CD4-positive, alpha-beta T cell treated with Interleukin-4 for 1 hour (primary cell): ENCODE measurements around the gene LIG3.
A peak's percentile ranks its signal among the peaks of the same experiment; 100 is the strongest.
"Not testable (repeated sequence)": the region's sequence is repeated elsewhere in the genome, so short reads cannot be mapped to it uniquely, and the experiment has no call there.

Experiments used
- DNase-seq, 2 donors: peaks; one replicate each; pipeline ENCODE4 v3.0.0-alpha.2; 2020 to 2022

The LIG3 gene

DNA sequence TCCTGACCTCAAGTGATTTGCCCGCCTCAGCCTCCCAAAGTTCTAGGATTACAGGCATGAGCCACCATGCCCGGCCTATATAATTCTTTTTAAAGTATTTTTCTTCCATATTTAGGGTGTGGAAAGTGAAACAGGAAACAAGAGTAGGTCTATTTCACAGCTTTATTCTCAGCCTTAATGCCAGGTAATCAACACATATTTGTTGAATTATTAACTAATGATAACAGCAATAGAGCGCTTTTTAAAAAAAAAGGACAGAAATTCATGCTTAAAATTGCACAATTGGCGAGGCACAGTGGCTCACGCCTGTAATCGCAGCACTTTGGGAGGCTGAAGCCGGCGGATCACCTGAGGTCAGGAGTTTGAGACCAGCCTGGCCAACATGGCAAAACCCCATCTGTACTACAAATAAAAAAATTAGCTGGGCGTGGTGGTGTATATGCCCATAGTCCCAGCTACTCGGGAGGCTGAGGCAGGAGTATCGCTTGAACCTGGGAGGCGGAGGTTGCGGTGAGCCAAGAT lies 65.2 kb downstream of the LIG3 start:
- not testable (repeated sequence) for DNase-seq

DNA sequence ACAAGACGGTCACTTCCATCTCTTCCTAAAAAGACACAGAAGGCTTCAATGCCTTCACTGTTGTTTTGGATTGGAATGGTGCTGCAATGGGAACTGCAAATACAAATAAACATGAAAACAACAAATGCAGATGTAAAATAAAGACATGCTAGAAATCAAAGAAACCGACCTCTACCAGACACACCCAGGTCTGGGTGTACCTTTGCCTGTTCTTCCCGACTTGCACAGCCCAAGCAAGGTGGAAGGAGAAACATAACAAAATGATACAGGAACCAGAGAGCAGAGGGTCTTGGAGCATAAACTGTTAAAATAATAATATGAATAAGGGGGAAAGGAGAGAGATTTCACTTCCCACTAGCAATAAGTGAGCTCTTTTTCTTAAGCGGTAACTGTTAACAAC lies 65.9 kb downstream of the LIG3 start:
- no peak for DNase-seq

DNA sequence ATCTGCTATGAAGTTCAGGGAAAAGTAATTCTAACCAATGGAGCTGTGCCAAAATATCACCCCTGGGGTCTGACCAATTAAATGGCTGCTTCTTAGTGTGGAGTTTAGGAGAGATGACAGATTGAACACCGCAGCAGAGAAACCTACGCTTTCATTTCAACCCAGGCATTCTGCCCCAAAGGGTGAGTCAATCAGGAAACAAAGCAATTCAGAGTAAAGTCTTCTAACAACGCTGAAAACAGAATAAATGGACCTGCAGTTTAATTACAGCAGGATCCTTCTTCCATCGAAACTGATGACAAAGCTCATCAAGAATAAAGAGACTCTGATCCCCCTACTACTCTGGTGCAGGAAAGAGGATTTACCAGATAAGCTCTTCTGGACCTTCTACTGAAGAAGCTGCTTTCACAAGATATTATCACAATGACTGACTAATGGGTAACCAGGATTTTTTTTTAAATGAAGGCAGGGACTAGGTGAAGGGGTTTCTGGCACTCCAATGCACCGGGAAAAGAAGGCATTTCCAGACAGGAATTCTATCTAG lies 66.5 kb downstream of the LIG3 start:
- DNase-seq, result peak; percentile 70 to 82

DNA sequence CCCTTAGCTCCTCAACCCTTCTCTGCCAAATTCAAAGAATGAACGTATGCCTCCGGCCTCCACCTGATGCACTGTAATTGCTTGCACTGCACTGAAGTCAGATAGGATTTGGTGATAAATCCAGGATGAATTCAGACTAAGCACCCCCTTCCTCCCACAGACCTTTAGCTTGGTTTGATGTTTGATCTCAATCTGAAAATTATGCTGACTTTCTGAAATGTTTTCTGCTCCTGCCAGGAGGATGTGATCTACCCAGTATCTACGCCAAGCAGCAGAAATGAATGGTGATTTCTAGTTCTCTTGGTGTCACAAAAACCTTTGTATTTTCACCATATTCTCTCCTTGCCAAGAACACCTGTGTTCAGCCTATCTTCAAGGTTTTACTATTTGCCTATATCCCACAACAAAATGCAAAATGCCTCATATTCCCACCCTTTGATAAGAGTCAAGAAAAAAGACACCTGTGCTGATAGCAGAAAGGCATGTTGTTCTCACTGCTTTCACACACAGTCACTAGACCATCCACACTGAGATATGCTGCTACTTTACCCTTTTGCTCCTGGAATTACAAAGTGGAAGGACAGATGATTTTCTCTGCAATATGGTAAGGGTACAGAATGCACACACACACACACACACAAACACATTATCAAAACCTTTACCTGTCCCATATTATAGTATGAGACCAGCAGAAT lies 68.5 kb downstream of the LIG3 start:
- DNase-seq, result no peak

DNA sequence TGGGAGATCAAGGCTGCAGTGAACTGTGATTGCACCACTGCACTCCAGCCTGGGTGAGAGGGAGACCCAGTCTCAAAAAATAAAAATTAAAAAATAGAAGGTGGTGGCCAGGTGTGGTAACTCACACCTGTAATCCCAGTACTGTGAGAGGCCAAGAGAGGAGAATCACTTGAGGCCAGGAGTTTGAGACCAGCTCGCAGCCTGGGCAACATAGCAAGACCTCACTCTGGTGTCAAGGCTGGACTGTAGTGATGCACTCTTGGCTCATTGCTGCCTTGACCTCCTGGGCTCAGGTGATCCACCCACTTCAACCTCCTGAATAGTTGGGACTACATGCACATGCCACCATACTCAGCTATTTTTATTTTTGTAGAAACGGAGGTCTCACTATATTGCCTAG lies 69.9 kb downstream of the LIG3 start:
- DNase-seq, result no peak

DNA sequence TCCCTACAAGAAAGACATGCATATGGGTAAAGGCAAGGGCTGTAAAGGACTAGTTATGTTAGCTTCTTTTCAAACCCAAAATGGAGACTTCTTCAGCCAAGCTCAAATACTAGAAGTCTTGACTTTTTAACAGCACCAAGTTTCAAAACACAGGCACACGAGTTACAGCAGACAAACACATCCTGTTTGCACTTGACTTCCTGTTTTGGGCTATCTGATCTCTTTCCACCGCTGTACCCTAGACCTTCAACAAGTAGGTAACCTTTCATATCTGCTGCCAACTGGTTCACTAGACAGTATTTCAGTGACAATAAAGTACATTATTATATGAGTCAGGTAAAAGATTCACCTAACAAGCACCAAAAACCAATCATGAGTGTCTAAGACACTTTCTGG lies 70.9 kb downstream of the LIG3 start:
- peak; percentile 71 to 84 for DNase-seq

DNA sequence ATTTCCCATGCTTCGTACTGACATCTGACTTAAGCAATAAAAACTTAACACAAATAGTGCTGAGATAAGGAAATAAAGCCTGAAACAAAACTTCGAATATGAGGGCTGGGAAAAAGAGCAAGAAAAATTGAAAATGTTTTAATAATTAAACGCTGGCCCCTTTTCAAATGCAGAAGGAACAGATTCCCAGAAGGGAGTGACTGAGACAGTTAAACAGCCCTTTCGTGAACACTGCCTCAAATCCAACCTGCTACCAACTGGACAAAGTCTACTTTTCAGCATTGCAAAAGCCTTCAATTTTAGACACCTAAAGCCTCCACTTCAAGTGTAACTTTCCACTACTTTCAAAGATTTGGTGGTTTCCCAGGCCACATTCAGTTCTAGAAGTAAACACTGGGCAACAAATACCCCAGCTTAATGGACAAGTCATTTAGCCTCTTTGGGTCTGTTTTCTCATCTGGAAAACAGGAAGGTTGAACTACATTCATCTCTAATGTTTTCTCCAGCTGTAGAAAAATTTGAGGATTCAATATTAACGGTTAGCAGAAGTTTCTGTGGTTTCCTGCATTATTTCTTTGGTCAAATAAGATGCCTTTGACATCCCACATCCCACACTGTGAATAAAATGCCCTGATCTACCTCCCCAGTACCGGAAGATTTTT lies 71.4 kb downstream of the LIG3 start:
- peak in 1 of 2 donors; percentile 38 for DNase-seq

DNA sequence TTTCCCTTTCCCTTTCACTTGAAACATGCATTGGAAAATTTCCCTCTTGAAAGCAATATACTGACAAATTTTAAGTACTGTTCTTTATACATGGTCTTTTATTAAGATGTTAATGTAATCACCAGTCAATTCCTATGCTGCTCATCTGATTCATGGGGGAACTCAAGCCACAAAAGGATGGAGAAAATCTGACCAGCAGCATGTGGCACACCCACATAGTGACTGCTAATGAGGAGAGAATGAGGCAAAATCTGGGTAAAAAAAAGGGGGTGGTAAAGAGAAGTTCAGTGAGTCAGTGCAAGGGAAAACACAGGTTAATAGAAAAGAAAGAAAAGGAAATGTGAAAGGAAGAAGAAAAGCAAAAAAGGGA lies 71.9 kb downstream of the LIG3 start:
- DNase-seq, result no peak

DNA sequence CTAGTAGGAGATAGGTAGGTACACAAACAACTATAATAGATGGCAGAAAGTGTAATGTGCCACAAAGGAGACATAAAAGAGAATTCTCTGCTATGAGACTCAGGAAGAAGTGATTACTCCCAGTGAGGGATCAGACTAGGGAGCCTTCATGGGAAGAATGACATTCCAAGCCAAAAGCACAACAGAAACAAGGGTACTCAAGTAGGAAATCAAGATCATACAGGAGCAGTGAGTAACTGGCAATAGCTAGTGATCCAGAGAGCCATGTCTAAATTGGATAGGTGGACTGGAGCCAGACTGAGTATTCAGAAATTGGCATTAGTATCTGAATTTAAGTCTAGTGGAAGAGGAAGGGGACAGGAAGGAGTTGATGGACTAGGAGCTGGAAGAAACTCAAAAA lies 72.5 kb downstream of the LIG3 start:
- no peak for DNase-seq

DNA sequence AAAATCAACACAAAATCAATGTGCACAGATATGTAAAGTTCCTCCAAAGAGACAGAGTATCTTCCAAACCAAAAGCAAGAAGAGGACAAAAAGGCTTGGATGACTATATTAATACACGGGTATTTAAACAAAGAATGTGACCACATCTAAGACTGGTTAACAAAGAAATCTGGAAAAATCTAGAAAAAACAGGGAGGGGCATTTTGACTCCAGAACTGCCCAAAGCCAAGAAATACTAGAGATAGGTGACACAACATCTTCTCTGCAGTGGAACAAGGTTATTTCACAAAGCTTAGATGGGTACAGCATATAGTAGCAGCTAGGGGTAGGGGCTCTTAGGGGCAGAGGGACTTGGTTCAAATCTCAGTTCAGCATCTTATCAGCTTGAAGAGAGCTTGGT lies 72.9 kb downstream of the LIG3 start:
- DNase-seq, result no peak

DNA sequence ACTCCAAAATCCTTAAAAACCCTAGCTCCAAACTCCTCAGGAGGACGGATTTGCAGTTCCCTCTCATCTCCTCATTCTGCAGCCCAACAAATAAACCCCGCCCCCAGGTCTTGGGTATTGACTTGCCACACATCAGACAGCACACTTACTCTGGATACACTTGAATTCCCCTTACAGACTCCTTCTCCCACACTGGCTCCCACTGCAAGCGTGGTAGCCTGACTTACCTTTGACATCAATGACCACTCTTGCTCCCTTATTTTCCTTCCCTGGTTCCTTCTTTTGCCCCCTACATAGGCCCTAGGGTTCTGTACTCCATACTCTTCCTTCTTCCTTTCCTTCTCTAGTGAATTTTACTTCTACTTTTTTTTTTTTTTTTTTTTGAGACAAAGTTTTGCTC lies 75.7 kb downstream of the LIG3 start:
- DNase-seq, result no peak

DNA sequence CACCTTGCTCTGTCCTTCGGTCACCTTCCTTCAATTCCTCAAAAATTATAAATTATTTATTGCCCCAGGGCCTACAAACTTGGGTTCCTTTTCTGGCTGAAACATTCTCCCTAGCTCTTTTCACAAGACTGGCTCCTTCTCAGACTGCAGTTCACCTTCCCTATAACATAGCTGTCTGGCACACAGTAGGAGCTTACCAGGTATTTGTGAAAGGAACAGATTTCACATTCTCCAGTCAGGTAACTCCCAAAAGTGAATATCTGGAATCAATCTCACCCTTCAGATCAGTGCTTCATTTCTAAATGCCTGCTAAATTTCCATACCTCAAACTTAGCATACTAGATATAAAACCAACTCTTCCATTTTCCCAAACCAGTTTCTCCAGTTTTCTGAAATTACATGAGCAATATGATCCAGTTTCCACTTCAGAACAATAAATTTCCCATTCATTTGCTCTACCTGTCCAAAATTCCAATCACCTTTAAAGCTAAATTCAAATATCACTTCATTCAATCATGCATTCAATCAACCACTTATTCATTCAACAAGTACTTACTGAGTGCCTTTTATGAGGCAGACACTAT lies 77.1 kb downstream of the LIG3 start:
- DNase-seq, result no peak
